ENCODE results near the gene ILF3. TPM values are rescaled to one million over a fixed set of nuclear protein-coding genes. Genes with fewer than 3 reads are reported as not detected.
A peak's percentile ranks its signal among the peaks of the same experiment; 100 is the strongest.
"Not testable (repeated sequence)": the region's sequence is repeated elsewhere in the genome, so short reads cannot be mapped to it uniquely, and the experiment has no call there.

ILF3 gene
- total RNA-seq, 2 donors from 2014 or later: 112 to 192 TPM

- intact Hi-C loops (cut with DNase I): no loop called here
- no peak for DNase-seq (ENCODE audit: low spot score)
- peaks cover 10% of the 10 kb centered on the region for H3K4me1 ChIP-seq (replicated peaks)
These were observed 16.0 kb downstream of the ILF3 start for GRCh38 chr19:10670182-10670581.

GRCh38 chr19:10670876-10671804 is 17.0 kb downstream of the ILF3 start:
- WGBS: 72% methylated on average over 24 of the region's 24 CpGs
- H3K27me3 ChIP-seq (replicated peaks; ENCODE audit: insufficient read depth): no peaks in the 10 kb centered on the region
- no peak overlapping the region for H3K4me3 ChIP-seq
- H3K9me3 ChIP-seq: no peaks in the 10 kb centered on the region
- H3K27ac ChIP-seq: no peak overlapping the region
- no peak for TF ChIP-seq POLR2A (IDR thresholded peaks at IDR 0.05)
- no peak for TF ChIP-seq CTCF (IDR thresholded peaks at IDR 0.05)
- TF ChIP-seq POLR2AphosphoS5 (IDR thresholded peaks at IDR 0.05): no peak
- no peaks in the 10 kb centered on the region for H3K36me3 ChIP-seq
- intact Hi-C loops (cut with DNase I): no loop called here
- DNase-seq (ENCODE audit: low spot score): no peak
- H3K4me1 ChIP-seq (replicated peaks): peaks cover 10% of the 10 kb centered on the region

More at GRCh38 chr19:10670182-10670581, 16.0 kb downstream of the ILF3 start:
- Histone ChIP-seq H3K9me3 (no peaks in the 10 kb centered on the region), H3K27me3 (replicated peaks; ENCODE audit: insufficient read depth) (no peaks in the 10 kb centered on the region), H3K27ac (no peak overlapping the region), H3K36me3 (no peaks in the 10 kb centered on the region), H3K4me3 (no peak overlapping the region)
- WGBS: 29% methylated on average over 1 of the region's 1 CpG
- TF ChIP-seq CTCF (IDR thresholded peaks at IDR 0.05): no peak
- TF ChIP-seq POLR2AphosphoS5 (IDR thresholded peaks at IDR 0.05): peak; percentile 60
- no peak for TF ChIP-seq POLR2A (IDR thresholded peaks at IDR 0.05)

- DNase-seq (ENCODE audit: low spot score); H3K27me3 ChIP-seq (replicated peaks; ENCODE audit: insufficient read depth); H3K9me3 ChIP-seq; H3K4me3 ChIP-seq; intact Hi-C loops (cut with DNase I); H3K27ac ChIP-seq; H3K36me3 ChIP-seq; H3K4me1 ChIP-seq (replicated peaks): not testable (repeated sequence)
- WGBS: 92% methylated on average over 3 of the region's 3 CpGs
These were observed 17.8 kb downstream of the ILF3 start for GRCh38 chr19:10671922-10672321.

- intact Hi-C loops (cut with DNase I); DNase-seq (ENCODE audit: low spot score); H3K4me1 ChIP-seq (replicated peaks); H3K9me3 ChIP-seq; H3K4me3 ChIP-seq; H3K27ac ChIP-seq; H3K27me3 ChIP-seq (replicated peaks; ENCODE audit: insufficient read depth): not testable (repeated sequence)
- 91% methylated on average over 8 of the region's 8 CpGs for WGBS
- H3K36me3 ChIP-seq: peaks cover 13 to 14% of the 10 kb centered on the region in 2 donors
These were observed 21.1 kb downstream of the ILF3 start for GRCh38 chr19:10675214-10675613.

- peaks cover 32 to 37% of the 10 kb centered on the region in 2 donors for H3K36me3 ChIP-seq
- DNase-seq (ENCODE audit: low spot score): peak; percentile 65
- intact Hi-C loops (cut with DNase I): no loop called here
- H3K27me3 ChIP-seq (replicated peaks; ENCODE audit: insufficient read depth): no peaks in the 10 kb centered on the region
- WGBS: 44% methylated on average over 13 of the region's 13 CpGs
- H3K4me1 ChIP-seq (replicated peaks): no peaks in the 10 kb centered on the region
- H3K4me3 ChIP-seq: no peak overlapping the region
- no peaks in the 10 kb centered on the region for H3K9me3 ChIP-seq
- H3K27ac ChIP-seq: no peak overlapping the region
- TF ChIP-seq POLR2A (IDR thresholded peaks at IDR 0.05) (no peak), POLR2AphosphoS5 (IDR thresholded peaks at IDR 0.05) (peak; percentile 63), CTCF (IDR thresholded peaks at IDR 0.05) (no peak)
These were observed 23.6 kb downstream of the ILF3 start for GRCh38 chr19:10677751-10678150.

GRCh38 chr19:10678813-10679212 is 24.7 kb downstream of the ILF3 start:
- peaks cover 40 to 47% of the 10 kb centered on the region in 2 donors for H3K36me3 ChIP-seq
- H3K9me3 ChIP-seq: no peaks in the 10 kb centered on the region
- 84% methylated on average over 12 of the region's 12 CpGs for WGBS
- no peak for TF ChIP-seq CTCF (IDR thresholded peaks at IDR 0.05)
- TF ChIP-seq POLR2AphosphoS5 (IDR thresholded peaks at IDR 0.05): no peak
- no peak for TF ChIP-seq POLR2A (IDR thresholded peaks at IDR 0.05)
- H3K4me3 ChIP-seq: no peak overlapping the region
- no peak overlapping the region for H3K27ac ChIP-seq
- H3K27me3 ChIP-seq (replicated peaks; ENCODE audit: insufficient read depth): no peaks in the 10 kb centered on the region
- no peak for DNase-seq (ENCODE audit: low spot score)
- intact Hi-C loops (cut with DNase I): no loop called here
- no peaks in the 10 kb centered on the region for H3K4me1 ChIP-seq (replicated peaks)
